ENCODE data around the gene PLGRKT.

Gene PLGRKT

DNA sequence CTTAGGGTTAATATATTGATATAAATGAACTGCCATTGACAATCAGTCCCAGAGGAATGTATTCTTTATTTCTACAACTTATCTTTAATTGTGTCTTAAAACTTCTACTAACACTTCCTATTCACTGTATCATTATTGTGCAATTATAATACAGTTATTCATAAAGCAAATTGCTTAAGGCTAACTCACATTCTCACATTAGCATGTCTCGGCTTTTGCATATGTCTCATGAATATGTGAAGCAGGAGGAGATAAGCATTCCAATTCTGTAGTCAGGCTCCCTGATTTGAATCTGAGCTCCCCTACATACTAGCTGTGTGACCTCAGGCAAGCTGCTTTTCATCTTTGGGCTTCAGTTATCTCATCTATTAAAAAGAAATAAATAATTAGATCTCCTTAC lies 45.4 kb downstream of the PLGRKT start:
- TF ChIP-seq REST (IDR thresholded peaks at IDR 0.05; ENCODE audit: insufficient read depth in 1 of 2, low read depth in 2 of 2, low read length in 2 of 2) (no peak), SIN3A (IDR thresholded peaks at IDR 0.05; ENCODE audit: borderline replicate concordance, insufficient read depth, low read length) (no peak), POLR2AphosphoS5 (IDR thresholded peaks at IDR 0.05; ENCODE audit: low read depth, low read length) (no peak), TAF1 (IDR thresholded peaks at IDR 0.05; ENCODE audit: borderline replicate concordance, insufficient read depth, low read length) (no peak), FOXP2 (optimal IDR thresholded peaks at IDR 0.05; ENCODE audit: borderline replicate concordance, extremely low read depth, extremely low read length, insufficient read depth) (no peak)

DNA sequence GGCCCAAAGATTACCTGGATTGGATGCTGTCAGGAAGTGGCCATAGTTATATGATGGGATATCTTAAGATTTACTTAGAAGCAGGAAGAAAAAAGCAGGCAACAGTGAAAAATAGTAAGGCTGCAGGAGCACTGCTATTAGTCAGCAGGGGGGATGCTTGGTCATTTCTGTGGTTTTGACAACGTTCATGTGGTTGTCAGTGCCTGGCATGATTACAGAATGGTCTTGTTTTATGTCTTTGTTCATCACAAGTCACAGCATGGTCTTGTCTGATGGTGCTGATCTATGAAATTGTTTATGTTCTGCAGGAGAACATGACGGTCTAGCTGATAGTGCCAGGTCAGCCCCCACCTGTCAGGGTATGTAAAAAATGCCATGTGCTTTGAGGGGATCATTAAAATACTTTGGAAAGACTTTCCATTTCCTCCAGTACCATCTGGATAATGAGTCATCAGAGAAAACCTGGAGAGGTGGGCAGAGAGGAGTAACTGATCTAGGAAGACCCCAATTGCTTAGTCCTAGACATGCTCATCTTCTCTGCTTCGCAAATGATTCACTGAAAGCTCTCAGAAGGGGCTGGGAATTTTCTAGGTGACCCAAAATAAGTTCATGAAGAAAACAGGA lies 48.5 kb downstream of the PLGRKT start:
- TF ChIP-seq REST (IDR thresholded peaks at IDR 0.05; ENCODE audit: insufficient read depth in 1 of 2, low read depth in 2 of 2, low read length in 2 of 2) (no peak), FOXP2 (optimal IDR thresholded peaks at IDR 0.05; ENCODE audit: borderline replicate concordance, extremely low read depth, extremely low read length, insufficient read depth) (no peak), POLR2AphosphoS5 (IDR thresholded peaks at IDR 0.05; ENCODE audit: low read depth, low read length) (no peak), TAF1 (IDR thresholded peaks at IDR 0.05; ENCODE audit: borderline replicate concordance, insufficient read depth, low read length) (no peak), SIN3A (IDR thresholded peaks at IDR 0.05; ENCODE audit: borderline replicate concordance, insufficient read depth, low read length) (no peak)

- TF ChIP-seq REST (IDR thresholded peaks at IDR 0.05; ENCODE audit: insufficient read depth in 1 of 2, low read depth in 2 of 2, low read length in 2 of 2): no peak
- TF ChIP-seq TAF1 (IDR thresholded peaks at IDR 0.05; ENCODE audit: borderline replicate concordance, insufficient read depth, low read length): no peak
- TF ChIP-seq FOXP2 (optimal IDR thresholded peaks at IDR 0.05; ENCODE audit: borderline replicate concordance, extremely low read depth, extremely low read length, insufficient read depth): no peak
- no peak for TF ChIP-seq SIN3A (IDR thresholded peaks at IDR 0.05; ENCODE audit: borderline replicate concordance, insufficient read depth, low read length)
- TF ChIP-seq POLR2AphosphoS5 (IDR thresholded peaks at IDR 0.05; ENCODE audit: low read depth, low read length): no peak
These were observed 49.5 kb downstream of the PLGRKT start for GRCh38 chr9:5388026-5388819.

- TF ChIP-seq SIN3A (IDR thresholded peaks at IDR 0.05; ENCODE audit: borderline replicate concordance, insufficient read depth, low read length): no peak
- no peak for TF ChIP-seq REST (IDR thresholded peaks at IDR 0.05; ENCODE audit: insufficient read depth in 1 of 2, low read depth in 2 of 2, low read length in 2 of 2)
- TF ChIP-seq FOXP2 (optimal IDR thresholded peaks at IDR 0.05; ENCODE audit: borderline replicate concordance, extremely low read depth, extremely low read length, insufficient read depth): no peak
- no peak for TF ChIP-seq POLR2AphosphoS5 (IDR thresholded peaks at IDR 0.05; ENCODE audit: low read depth, low read length)
- TF ChIP-seq TAF1 (IDR thresholded peaks at IDR 0.05; ENCODE audit: borderline replicate concordance, insufficient read depth, low read length): no peak
These were observed 53.3 kb downstream of the PLGRKT start for GRCh38 chr9:5384436-5384835.
